ENCODE results near the gene PLRG1.

The PLRG1 gene

DNA sequence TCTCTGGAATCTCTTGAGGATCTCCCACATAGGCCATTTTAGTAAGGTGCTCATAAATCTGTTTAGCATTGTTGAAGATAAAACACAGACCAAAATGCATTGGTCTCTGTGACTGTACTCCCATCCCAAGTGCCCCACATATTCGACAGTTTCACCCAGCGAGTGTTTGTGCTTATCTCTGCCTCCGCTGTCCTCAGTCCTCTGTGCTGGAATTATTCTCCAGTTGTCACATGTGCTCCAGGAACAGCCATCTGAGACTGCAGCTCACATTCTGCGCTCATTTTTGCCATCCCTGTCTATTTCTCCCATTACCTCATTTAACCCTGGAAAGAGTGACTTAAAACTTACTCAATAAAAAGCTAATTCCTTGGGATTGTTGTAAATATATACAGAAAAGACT is 31.0 kb downstream of the PLRG1 start:
- TF ChIP-seq, protein P1, sequence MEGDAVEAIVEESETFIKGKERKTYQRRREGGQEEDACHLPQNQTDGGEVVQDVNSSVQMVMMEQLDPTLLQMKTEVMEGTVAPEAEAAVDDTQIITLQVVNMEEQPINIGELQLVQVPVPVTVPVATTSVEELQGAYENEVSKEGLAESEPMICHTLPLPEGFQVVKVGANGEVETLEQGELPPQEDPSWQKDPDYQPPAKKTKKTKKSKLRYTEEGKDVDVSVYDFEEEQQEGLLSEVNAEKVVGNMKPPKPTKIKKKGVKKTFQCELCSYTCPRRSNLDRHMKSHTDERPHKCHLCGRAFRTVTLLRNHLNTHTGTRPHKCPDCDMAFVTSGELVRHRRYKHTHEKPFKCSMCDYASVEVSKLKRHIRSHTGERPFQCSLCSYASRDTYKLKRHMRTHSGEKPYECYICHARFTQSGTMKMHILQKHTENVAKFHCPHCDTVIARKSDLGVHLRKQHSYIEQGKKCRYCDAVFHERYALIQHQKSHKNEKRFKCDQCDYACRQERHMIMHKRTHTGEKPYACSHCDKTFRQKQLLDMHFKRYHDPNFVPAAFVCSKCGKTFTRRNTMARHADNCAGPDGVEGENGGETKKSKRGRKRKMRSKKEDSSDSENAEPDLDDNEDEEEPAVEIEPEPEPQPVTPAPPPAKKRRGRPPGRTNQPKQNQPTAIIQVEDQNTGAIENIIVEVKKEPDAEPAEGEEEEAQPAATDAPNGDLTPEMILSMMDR (IDR thresholded peaks at IDR 0.05; ENCODE audit: extremely low read depth, missing control alignments): no peak
- no peak for DNase-seq (ENCODE audit: low spot score)

DNA sequence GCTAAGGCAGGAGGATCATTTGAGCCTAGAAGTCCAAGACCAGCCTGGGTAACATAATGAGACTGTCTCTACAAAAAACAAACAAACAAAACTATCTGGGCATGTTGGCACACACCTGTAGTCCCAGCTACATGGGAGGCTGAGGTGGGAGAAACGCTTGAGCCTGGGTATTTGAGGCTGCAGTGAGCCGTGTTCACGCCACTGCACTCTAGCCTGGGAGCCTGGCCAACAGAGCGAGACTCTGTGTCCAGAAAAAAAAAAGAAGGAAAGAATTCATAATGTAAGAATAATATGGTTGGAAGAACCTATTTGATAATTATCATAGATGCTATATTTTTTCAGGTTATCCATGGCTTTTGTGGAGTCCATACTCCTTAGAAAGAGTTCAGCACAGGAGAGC is 32.6 kb downstream of the PLRG1 start:
- TF ChIP-seq, protein P1 (IDR thresholded peaks at IDR 0.05; ENCODE audit: extremely low read depth, missing control alignments): no peak
- DNase-seq (ENCODE audit: low spot score): no peak

DNA sequence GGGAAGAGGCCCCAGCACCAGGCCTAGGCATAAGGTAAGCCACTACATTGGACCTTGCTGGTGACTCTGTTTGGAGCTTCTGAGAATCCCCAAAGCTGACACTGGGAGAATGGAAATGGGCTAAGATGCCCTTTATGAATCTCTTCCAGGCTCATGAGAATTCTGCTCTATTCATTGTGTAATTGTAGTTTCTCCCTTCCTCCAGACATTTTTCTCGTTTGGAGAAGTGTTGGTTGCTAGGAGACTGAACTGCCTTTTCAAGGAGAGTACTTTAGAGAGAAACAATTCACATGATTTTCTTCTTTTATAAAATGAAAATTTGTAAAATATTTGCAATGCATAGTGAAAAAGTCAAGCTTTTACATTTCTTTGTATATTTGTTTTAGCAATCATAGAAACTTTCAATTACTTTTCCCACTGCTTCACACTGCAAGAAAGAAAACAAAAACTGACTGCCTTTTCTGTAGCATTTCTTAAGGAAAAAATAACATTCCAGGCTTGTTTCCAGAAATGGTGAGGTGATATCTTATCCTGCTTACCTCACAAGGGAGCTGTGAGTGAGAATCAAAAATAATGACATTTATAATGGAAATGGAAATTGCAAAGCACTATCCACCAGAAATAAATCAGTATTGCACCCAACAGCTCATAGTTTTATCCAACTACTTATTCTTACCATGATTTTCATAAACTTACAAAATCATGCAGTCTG is 33.7 kb downstream of the PLRG1 start:
- no peak for DNase-seq (ENCODE audit: low spot score)
- TF ChIP-seq, protein P1 (IDR thresholded peaks at IDR 0.05; ENCODE audit: extremely low read depth, missing control alignments): no peak

DNA sequence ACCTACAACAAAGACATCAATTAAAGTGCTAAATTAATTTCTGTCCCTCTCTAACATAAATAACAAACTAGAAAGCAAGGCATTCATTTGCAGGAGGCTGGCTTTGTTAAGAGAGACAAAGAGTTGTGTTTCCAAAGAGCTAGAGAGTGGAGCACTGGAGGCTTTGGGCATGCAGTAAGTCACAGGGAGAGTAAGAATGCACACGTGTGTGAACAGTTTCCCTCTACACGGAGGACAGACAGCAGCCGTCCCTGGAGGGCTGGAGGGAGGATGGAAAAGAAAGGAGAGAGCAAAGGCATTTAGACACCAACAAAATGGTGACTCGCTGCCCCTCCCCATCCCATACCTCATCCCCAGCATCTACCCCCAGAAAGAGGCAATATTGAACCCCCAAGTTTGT is 38.2 kb downstream of the PLRG1 start:
- TF ChIP-seq, protein P1 (IDR thresholded peaks at IDR 0.05; ENCODE audit: extremely low read depth, missing control alignments): no peak
- no peak for DNase-seq (ENCODE audit: low spot score)

DNA sequence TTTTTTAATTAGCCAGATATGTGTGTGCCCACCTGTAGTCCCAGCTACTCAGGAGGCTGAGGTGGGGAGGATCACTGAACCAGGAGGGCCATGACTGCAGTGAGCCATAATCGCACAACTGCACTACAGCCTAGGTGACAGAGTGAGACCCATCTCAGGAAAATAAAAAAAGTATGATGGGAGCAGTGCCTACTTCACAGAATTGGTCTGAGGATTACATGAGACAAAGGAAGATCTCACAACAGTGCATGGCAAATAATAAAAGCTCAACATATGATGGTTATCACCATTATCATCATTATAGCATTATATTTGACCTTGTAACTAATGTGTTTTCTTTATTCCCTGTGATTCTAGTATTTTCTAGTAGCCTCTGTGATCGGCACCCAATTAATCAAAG is 38.7 kb downstream of the PLRG1 start:
- no peak for DNase-seq (ENCODE audit: low spot score)
- TF ChIP-seq, protein P1 (IDR thresholded peaks at IDR 0.05; ENCODE audit: extremely low read depth, missing control alignments): no peak

DNA sequence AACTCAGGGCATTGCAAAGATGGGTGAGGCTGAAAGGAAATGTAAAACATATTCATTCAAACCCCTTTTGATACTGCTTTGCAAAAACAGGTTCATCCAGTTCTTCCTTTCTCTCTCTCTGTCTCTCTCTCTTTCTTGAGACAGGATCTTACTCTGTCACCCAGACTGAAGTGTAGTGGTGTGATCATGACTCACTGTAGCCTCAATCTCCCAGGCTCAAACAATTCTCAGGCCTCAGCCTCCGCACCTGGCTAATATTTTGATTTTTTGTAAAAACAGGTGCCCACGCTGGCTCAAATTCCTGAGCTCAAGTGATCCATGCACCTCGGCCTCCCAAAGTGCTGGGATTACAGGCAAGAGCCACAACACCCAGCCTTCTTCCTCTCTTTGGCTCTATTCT is 43.0 kb downstream of the PLRG1 start:
- TF ChIP-seq, protein P1 (IDR thresholded peaks at IDR 0.05; ENCODE audit: extremely low read depth, missing control alignments): no peak
- DNase-seq (ENCODE audit: low spot score): no peak

DNA sequence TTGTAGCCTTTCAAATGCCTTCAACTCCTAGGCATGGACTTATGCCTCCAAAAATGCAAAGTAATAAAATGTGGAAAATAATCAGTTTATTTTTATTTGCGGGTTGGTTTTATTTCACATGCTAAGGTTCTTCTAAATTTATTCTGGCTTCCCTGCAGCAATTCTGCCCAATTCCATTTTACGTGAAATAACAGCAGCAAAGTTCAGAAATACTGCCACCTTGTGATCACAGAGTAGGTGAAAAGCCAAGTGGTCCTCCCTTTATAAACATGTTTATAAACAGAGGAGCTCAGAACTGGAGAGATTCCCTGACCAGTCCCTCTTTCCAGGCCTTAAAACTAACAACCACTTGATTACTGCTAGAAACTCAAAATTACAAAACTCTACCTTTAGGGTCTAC is 43.9 kb downstream of the PLRG1 start:
- TF ChIP-seq, protein P1 (IDR thresholded peaks at IDR 0.05; ENCODE audit: extremely low read depth, missing control alignments): peak; percentile 11
- peak; percentile 42 for DNase-seq (ENCODE audit: low spot score)

Measured in GM20000 (cell line).